ENCODE measurements around the gene STRIP2.
"Not testable (repeated sequence)": the region's sequence is repeated elsewhere in the genome, so short reads cannot be mapped to it uniquely, and the experiment has no call there.

STRIP2 gene

DNA sequence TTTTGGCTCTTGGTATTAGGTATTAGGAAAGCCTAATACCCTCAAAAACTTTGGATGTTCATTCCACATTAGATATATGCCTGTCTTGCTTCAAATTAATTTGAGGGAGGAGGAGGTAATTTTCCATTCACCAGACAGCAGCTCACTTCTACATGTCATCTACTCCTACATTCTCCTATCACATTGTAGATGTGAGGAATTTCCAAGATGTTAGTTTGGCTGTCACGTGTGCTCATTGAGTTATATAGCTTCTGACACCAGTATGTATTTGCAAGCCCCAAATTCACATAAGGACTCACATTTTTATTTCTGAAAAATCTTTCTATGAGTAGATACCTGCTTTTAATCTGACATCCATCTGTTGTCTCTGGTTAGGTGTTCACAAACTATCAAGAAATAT is 45.6 kb downstream of the STRIP2 start:
- no peaks in the 10 kb centered on the region for H3K9me3 ChIP-seq
- no peak overlapping the region for H3K27ac ChIP-seq
- H3K27me3 ChIP-seq = no peaks in the 10 kb centered on the region
- no peaks in the 10 kb centered on the region for H3K4me1 ChIP-seq (ENCODE audit: control insufficient read depth in 1 of 2, insufficient read depth in 1 of 2, low read depth in 1 of 2, low read length in 1 of 2)
- H3K4me3 ChIP-seq (ENCODE audit: low read depth in 1 of 2, low read length in 1 of 2) = no peak overlapping the region
- H3K36me3 ChIP-seq = no peaks in the 10 kb centered on the region
- no peak for TF ChIP-seq CTCF (IDR thresholded peaks at IDR 0.05)

DNA sequence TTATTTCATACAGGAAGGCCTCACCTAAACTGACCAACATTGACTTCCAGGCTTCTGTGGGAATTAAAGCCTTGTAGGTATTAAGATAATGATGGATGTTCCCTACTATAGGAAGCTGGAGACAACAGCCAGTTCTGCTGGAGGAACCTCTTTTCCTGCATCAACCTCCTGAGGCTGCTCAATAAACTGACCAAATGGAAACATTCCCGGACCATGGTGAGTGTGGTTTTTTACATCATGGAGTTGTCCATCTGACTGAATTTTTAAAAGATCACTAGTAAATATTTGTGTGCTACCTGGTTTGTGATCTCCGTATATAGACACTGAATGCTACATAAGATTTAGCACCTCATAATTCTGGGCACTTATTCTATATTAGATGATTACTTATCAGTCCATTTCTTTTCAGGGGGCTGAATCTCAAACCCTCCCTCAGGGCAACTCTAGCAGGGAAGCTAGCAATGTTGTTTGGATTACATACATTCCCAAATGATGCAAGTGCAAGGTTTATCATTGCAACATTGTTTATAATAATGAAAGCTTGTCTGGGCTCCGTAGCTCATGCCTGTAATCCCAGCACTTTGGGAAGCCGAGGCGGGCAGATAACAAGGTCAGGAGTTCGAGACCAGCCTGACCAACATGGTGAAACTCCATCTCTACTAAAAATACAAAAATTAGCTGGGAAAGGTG is 46.6 kb downstream of the STRIP2 start:
- no peaks in the 10 kb centered on the region for H3K27me3 ChIP-seq
- TF ChIP-seq CTCF (IDR thresholded peaks at IDR 0.05) = no peak

GRCh38 chr7:129481376-129481775 is 47.1 kb downstream of the STRIP2 start:
- H3K4me1 ChIP-seq (ENCODE audit: control insufficient read depth in 1 of 2, insufficient read depth in 1 of 2, low read depth in 1 of 2, low read length in 1 of 2) = not testable (repeated sequence)

More for the DNA sequence above, 46.6 kb downstream of the STRIP2 start:
- Histone ChIP-seq H3K9me3 (no peaks in the 10 kb centered on the region), H3K4me3 (ENCODE audit: low read depth in 1 of 2, low read length in 1 of 2) (no peak overlapping the region), H3K27ac (no peak overlapping the region), H3K4me1 (ENCODE audit: control insufficient read depth in 1 of 2, insufficient read depth in 1 of 2, low read depth in 1 of 2, low read length in 1 of 2) (no peaks in the 10 kb centered on the region), H3K36me3 (no peaks in the 10 kb centered on the region)

DNA sequence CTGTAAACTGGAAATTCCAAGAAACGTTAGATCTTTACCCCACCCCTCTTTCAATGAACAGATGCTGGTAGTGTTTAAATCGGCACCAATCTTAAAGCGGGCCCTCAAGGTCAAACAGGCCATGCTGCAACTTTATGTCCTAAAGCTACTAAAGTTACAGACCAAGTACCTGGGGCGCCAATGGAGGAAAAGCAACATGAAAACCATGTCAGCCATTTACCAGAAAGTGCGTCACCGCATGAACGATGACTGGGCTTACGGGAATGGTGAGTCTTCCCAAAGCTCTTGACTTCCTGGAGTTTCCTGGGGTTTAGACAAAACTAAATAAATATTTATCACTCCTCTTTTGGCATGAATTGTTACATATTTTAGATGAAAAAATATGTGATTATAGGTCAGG is 48.5 kb downstream of the STRIP2 start:
- no peak overlapping the region for H3K4me3 ChIP-seq (ENCODE audit: low read depth in 1 of 2, low read length in 1 of 2)
- H3K4me1 ChIP-seq (ENCODE audit: control insufficient read depth in 1 of 2, insufficient read depth in 1 of 2, low read depth in 1 of 2, low read length in 1 of 2) = no peaks in the 10 kb centered on the region
- H3K36me3 ChIP-seq = no peaks in the 10 kb centered on the region
- H3K9me3 ChIP-seq = no peaks in the 10 kb centered on the region
- H3K27ac ChIP-seq = no peak overlapping the region
- no peak for TF ChIP-seq CTCF (IDR thresholded peaks at IDR 0.05)
- H3K27me3 ChIP-seq = no peaks in the 10 kb centered on the region

More at GRCh38 chr7:129481376-129481775, 47.1 kb downstream of the STRIP2 start:
- H3K36me3 ChIP-seq; H3K27me3 ChIP-seq; H3K4me3 ChIP-seq (ENCODE audit: low read depth in 1 of 2, low read length in 1 of 2); H3K9me3 ChIP-seq; H3K27ac ChIP-seq: not testable (repeated sequence)

- Histone ChIP-seq H3K36me3 (no peaks in the 10 kb centered on the region), H3K9me3 (no peaks in the 10 kb centered on the region), H3K4me3 (ENCODE audit: low read depth in 1 of 2, low read length in 1 of 2) (no peak overlapping the region), H3K27ac (no peak overlapping the region), H3K4me1 (ENCODE audit: control insufficient read depth in 1 of 2, insufficient read depth in 1 of 2, low read depth in 1 of 2, low read length in 1 of 2) (no peaks in the 10 kb centered on the region), H3K27me3 (peaks cover 8% of the 10 kb centered on the region)
- no peak for TF ChIP-seq CTCF (IDR thresholded peaks at IDR 0.05)
Measured at GRCh38 chr7:129489491-129489890, 55.3 kb downstream of the STRIP2 start.

GRCh38 chr7:129492391-129492790 is 58.2 kb downstream of the STRIP2 start:
- no peaks in the 10 kb centered on the region for H3K9me3 ChIP-seq
- no peak for TF ChIP-seq CTCF (IDR thresholded peaks at IDR 0.05)
- no peaks in the 10 kb centered on the region for H3K4me1 ChIP-seq (ENCODE audit: control insufficient read depth in 1 of 2, insufficient read depth in 1 of 2, low read depth in 1 of 2, low read length in 1 of 2)
- H3K4me3 ChIP-seq (ENCODE audit: low read depth in 1 of 2, low read length in 1 of 2) = no peak overlapping the region
- peaks cover 8% of the 10 kb centered on the region for H3K27me3 ChIP-seq
- H3K27ac ChIP-seq = no peak overlapping the region
- no peaks in the 10 kb centered on the region for H3K36me3 ChIP-seq
